GM15510 (cell line): ENCODE data around the gene PLCD1.

Experiments used
- POLR2A ChIP-seq: IDR thresholded peaks from 3 replicates; pipeline ENCODE4 v1.6.1; 2011; ENCODE audit warnings: borderline replicate concordance; ENCODE audit not compliant: insufficient read length; ENCODE audit errors: extremely low read depth

Gene PLCD1

DNA sequence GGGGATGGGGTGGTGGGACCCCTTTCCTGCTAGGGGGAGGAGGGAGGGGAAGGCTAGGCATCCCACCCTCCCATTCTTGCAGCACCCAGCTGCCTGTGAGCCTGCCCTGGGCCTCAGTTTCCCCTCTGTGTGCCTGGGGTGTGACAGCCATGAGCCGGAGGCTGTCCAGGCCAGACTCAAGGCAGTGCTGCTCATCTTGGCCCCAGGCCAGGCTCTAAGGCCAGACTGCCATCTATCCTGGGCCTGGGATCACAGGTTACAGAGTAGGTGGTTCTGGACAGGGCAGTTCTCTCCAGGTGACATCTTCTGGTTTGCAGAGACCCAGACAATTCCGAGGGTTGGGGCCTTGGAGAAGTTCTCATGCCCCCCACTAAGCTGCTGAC lies 42.1 kb downstream of the PLCD1 start:
- TF ChIP-seq POLR2A: no peak

- TF ChIP-seq POLR2A: no peak
These were observed 42.7 kb downstream of the PLCD1 start for GRCh38 chr3:37986479-37987314.

- no peak for TF ChIP-seq POLR2A
These were observed 43.7 kb downstream of the PLCD1 start for GRCh38 chr3:37985637-37986320.

GRCh38 chr3:37984596-37984995 lies 44.8 kb downstream of the PLCD1 start:
- no peak for TF ChIP-seq POLR2A

- no peak for TF ChIP-seq POLR2A
These were observed 45.4 kb downstream of the PLCD1 start for GRCh38 chr3:37984051-37984450.

GRCh38 chr3:37982331-37982730 lies 47.1 kb downstream of the PLCD1 start:
- TF ChIP-seq POLR2A: no peak

DNA sequence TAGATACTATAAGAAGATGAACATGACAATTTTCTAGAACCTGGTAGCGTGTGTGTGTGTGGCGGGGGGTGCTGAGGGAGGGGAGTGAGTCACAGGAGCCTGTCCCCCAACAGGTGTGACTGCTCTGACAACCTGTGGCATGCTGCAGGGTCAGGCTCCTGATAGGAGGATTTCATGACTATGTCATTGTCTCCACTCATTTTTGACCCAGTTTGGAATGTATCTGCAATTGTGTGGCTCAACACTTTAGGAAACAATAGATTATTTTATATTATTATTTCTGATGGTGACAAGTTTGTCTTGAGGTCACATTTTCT lies 48.1 kb downstream of the PLCD1 start:
- no peak for TF ChIP-seq POLR2A

- TF ChIP-seq POLR2A: no peak
These were observed 48.7 kb downstream of the PLCD1 start for GRCh38 chr3:37980462-37981347.

DNA sequence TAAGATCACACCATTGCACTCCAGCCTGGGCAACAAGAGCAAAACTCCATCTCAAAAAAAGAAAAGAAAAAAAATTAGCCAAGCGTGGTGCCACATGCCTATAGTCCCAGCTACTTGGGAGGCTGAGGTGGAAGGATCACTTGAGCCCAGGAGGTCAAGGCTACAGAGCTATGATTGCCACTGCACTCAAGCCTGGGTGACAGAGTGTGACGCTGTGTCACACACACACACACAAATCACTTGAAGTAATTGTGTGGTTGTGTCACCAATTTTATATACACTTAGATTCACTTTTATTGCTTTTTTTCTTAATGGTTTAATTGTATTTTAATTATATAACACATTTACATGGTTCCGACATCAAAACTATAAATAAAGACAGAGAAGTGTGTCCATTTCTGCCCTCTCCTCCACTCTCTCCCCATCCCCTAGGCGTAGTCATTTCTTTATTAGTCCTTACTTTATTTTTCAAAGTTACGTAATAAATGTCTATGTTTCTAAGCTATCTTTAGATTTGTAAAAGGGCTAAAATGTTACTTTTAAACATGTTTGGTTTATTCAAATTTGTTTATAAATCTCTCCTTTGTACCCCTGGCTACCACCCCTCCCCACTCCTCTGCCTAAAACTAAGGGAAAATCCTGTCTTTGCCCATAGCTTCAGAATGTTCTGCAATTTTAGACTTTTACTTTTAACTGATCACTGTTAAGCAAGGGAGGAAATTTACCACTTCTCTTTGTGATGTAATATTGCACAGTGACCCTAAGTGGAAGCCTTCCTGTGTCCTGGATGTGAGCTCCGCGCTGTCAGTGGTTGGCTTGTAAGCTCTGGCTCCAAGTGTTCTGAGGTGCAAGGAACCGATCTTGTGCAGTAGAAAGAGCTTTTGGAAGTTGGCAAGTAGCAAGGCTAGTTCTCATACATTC lies 49.6 kb downstream of the PLCD1 start:
- TF ChIP-seq POLR2A: no peak

- TF ChIP-seq POLR2A: no peak
These were observed 55.0 kb downstream of the PLCD1 start for GRCh38 chr3:37974121-37975083.

- no peak for TF ChIP-seq POLR2A
These were observed 56.0 kb downstream of the PLCD1 start for GRCh38 chr3:37973246-37974054.

DNA sequence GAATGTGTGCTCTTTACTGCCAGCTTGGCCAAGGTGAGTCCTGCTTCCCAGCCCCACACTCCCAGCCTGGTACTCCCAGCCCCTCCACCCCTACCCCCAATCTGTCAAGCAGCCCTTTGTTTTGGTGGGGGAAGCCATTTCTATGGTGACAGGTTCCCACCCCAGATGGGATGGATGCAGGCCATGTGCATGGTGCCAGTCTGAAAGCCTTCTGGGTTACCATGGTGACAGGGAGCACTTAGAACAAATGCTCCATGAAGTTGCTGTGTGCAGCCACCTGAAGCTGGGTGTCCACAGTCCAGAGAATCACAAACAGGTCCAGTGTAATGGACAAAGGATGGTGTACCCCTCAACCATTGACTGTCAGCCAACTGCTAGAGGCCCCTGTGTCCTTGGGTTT lies 58.0 kb downstream of the PLCD1 start:
- no peak for TF ChIP-seq POLR2A

GRCh38 chr3:37970802-37971201 lies 58.6 kb downstream of the PLCD1 start:
- TF ChIP-seq POLR2A: no peak

DNA sequence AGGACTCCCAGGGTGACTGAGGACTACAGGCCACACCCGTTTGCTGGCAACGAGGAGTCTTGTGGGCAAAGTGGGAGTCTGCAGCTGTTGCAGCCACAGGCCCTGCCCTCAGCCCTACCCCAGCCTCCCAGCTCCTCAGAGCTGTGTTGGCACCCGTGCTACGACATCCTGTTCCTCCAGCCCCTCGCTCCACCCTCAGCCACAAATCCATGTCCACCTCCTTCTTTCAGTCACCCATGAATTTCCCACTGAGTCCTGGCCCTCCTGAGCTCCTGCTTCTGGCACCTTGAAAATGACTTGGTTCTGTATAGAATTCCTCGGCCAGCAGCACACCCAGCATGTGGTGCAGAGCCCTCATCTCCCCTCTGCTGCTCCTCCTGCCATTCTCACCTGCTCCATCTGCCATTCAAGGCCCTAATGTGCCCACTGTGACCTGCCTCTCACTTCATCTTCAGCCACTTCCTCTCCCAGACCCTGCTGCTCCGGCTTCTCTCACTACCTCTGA lies 59.8 kb downstream of the PLCD1 start:
- TF ChIP-seq POLR2A: no peak
